ENCODE results near the gene ATP11A. TPM values are rescaled to one million over a fixed set of nuclear protein-coding genes. Genes with fewer than 3 reads are reported as not detected.

Gene ATP11A
- total RNA-seq, 2 donors from 2014 or later: 15.2 to 38.4 TPM

- Histone ChIP-seq H3K36me3 (no peaks in the 10 kb centered on the region), H3K27me3 (replicated peaks; ENCODE audit: insufficient read depth) (no peaks in the 10 kb centered on the region), H3K4me1 (ENCODE audit: control insufficient read depth in 1 of 2, low read depth in 2 of 2) (peaks cover 0 to 21% of the 10 kb centered on the region in 2 donors), H3K27ac (no peak overlapping the region), H3K9me3 (no peaks in the 10 kb centered on the region), H3K4me3 (peak overlapping the region; percentile 59)
- DNase-seq (ENCODE audit: low spot score) (no peak), ATAC-seq (ENCODE audit: insufficient number of reproducible peaks, low FRiP score, low read depth) (no peak)
- TF ChIP-seq CTCF (IDR thresholded peaks at IDR 0.05): no peak
Measured at GRCh38 chr13:112842931-112843391, 153.1 kb downstream of the ATP11A start.

DNA sequence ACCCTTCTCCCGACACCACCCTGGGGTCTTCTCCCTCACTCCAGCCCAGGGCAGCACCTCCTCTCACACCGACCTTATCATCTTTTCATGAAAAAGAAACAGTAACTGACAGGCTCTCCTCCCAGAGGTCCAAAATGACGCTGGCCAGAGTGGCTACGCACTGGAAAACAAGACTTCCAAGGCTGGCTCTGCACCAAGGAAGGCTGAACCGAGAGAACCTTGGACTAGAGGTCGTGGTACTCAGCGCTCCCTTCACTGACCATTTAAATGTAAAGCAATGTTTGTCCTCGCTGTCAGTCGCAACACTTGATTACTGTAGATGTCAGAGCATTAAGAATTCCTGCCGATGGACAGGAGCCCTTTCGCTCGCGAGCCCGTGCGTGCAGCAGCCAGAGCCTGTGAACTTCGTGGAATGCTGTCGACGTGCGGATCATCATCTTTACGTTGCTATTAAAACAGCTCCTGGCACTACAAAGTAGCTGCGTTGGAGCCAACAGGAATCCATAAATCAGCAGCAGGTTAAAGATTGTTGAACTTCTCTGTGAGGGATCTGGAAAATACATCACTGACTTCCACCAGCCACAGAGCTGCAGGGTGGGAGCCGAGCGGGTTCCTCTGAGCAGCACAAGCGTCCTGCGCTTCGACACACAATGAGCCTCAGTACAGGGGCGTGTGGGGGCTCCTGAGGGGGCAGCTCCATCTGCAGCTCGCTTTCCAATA lies 153.7 kb downstream of the ATP11A start:
- no peaks in the 10 kb centered on the region for H3K27me3 ChIP-seq (replicated peaks; ENCODE audit: insufficient read depth)
- H3K27ac ChIP-seq: no peak overlapping the region
- DNase-seq (ENCODE audit: low spot score): no peak
- H3K36me3 ChIP-seq: no peaks in the 10 kb centered on the region
- H3K4me1 ChIP-seq (ENCODE audit: control insufficient read depth in 1 of 2, low read depth in 2 of 2): peaks cover 0 to 21% of the 10 kb centered on the region in 2 donors
- ATAC-seq (ENCODE audit: insufficient number of reproducible peaks, low FRiP score, low read depth): no peak
- H3K4me3 ChIP-seq: no peak overlapping the region
- no peak for TF ChIP-seq CTCF (IDR thresholded peaks at IDR 0.05)
- H3K9me3 ChIP-seq: no peaks in the 10 kb centered on the region

DNA sequence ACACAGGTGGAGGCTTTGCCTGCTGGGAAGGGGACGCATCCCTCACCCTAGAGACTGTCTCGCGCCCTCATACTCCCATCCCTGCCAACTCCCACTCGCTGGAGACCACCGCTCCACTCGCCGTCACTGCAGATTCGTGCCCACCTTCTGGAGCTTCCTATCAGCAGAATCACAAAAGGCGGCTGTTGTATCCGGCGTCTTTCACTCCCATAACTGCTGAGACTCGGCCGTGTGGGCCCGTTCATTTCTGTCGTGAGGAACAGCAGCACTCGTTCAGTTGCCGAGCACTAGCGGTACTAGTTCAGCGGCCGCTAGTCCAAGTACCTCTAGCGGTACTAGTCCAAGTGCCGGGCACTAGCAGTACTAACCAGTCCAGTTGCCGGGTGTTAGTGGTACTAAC lies 154.6 kb downstream of the ATP11A start:
- H3K9me3 ChIP-seq: no peaks in the 10 kb centered on the region
- H3K27ac ChIP-seq: no peak overlapping the region
- H3K4me3 ChIP-seq: no peak overlapping the region
- TF ChIP-seq CTCF (IDR thresholded peaks at IDR 0.05): no peak
- H3K4me1 ChIP-seq (ENCODE audit: control insufficient read depth in 1 of 2, low read depth in 2 of 2): peaks cover 0 to 21% of the 10 kb centered on the region in 2 donors
- H3K36me3 ChIP-seq: no peaks in the 10 kb centered on the region
- ATAC-seq (ENCODE audit: insufficient number of reproducible peaks, low FRiP score, low read depth): no peak
- no peaks in the 10 kb centered on the region for H3K27me3 ChIP-seq (replicated peaks; ENCODE audit: insufficient read depth)
- DNase-seq (ENCODE audit: low spot score): no peak

GRCh38 chr13:112844879-112845278 lies 155.0 kb downstream of the ATP11A start:
- Histone ChIP-seq H3K4me3 (no peak overlapping the region), H3K4me1 (ENCODE audit: control insufficient read depth in 1 of 2, low read depth in 2 of 2) (peaks cover 0 to 21% of the 10 kb centered on the region in 2 donors), H3K27me3 (replicated peaks; ENCODE audit: insufficient read depth) (no peaks in the 10 kb centered on the region), H3K27ac (no peak overlapping the region), H3K9me3 (no peaks in the 10 kb centered on the region), H3K36me3 (peaks cover 2% of the 10 kb centered on the region)
- no peak for ATAC-seq (ENCODE audit: insufficient number of reproducible peaks, low FRiP score, low read depth)
- DNase-seq (ENCODE audit: low spot score): no peak
- TF ChIP-seq CTCF (IDR thresholded peaks at IDR 0.05): no peak

GRCh38 chr13:112845511-112846144 lies 155.8 kb downstream of the ATP11A start:
- Histone ChIP-seq H3K4me1 (ENCODE audit: control insufficient read depth in 1 of 2, low read depth in 2 of 2) (peaks cover 0 to 21% of the 10 kb centered on the region in 2 donors), H3K4me3 (no peak overlapping the region), H3K27ac (no peak overlapping the region), H3K36me3 (peaks cover 4% of the 10 kb centered on the region), H3K9me3 (no peaks in the 10 kb centered on the region), H3K27me3 (replicated peaks; ENCODE audit: insufficient read depth) (no peaks in the 10 kb centered on the region)
- no peak for ATAC-seq (ENCODE audit: insufficient number of reproducible peaks, low FRiP score, low read depth)
- no peak for TF ChIP-seq CTCF (IDR thresholded peaks at IDR 0.05)
- DNase-seq (ENCODE audit: low spot score): no peak

All from thoracic aorta (tissue), 2 donors.